GM06990 (cell line): ENCODE data around the gene ATG5.

Experiments
- DNase-seq: peaks from one replicate; pipeline ENCODE4 v3.0.0-alpha.2; 2011; ENCODE audit not compliant: insufficient read length; ENCODE audit errors: extremely low read depth
- H3K27me3 ChIP-seq: replicated peaks from 2 replicates; pipeline ENCODE4 v1.6.0; 2011; ENCODE audit warnings: low read length; ENCODE audit not compliant: control insufficient read depth, insufficient read depth
- H3K36me3 ChIP-seq: 2 replicates; pipeline ENCODE4 v1.5.1; 2011; ENCODE audit warnings: low read length; ENCODE audit not compliant: control insufficient read depth, insufficient read depth
- H3K4me3 ChIP-seq: replicated peaks from 2 replicates; pipeline ENCODE4 v1.5.1; 2011; ENCODE audit warnings: low read depth, mild to moderate bottlenecking, control low read depth, low read length
- CTCF ChIP-seq: IDR thresholded peaks from 2 replicates; pipeline ENCODE4 v1.5.1; 2011; ENCODE audit warnings: low read length, control low read depth, mild to moderate bottlenecking, inconsistent platforms; ENCODE audit not compliant: insufficient read depth, poor library complexity, severe bottlenecking

The ATG5 gene

GRCh38 chr6:106347219-106347618 is 21.7 kb upstream of the ATG5 start:
- Histone ChIP-seq H3K4me3 (no peak overlapping the region), H3K36me3 (no peaks in the 10 kb centered on the region), H3K27me3 (no peaks in the 10 kb centered on the region)
- no peak for DNase-seq
- no peak for TF ChIP-seq CTCF

- no peak overlapping the region for H3K4me3 ChIP-seq
- peak; percentile 81 for TF ChIP-seq CTCF
- no peaks in the 10 kb centered on the region for H3K27me3 ChIP-seq
- H3K36me3 ChIP-seq, result no peaks in the 10 kb centered on the region
- DNase-seq, result no peak
Measured at GRCh38 chr6:106339334-106340029, 13.9 kb upstream of the ATG5 start.

GRCh38 chr6:106334646-106335448 is 9.3 kb upstream of the ATG5 start:
- peak; percentile 54 for TF ChIP-seq CTCF
- H3K4me3 ChIP-seq, result no peak overlapping the region
- H3K36me3 ChIP-seq, result no peaks in the 10 kb centered on the region
- H3K27me3 ChIP-seq, result no peaks in the 10 kb centered on the region
- peak; percentile 15 for DNase-seq

- no peak for TF ChIP-seq CTCF
- H3K4me3 ChIP-seq, result peak overlapping the region; percentile 81
- H3K27me3 ChIP-seq, result no peaks in the 10 kb centered on the region
- DNase-seq, result no peak
- no peaks in the 10 kb centered on the region for H3K36me3 ChIP-seq
Measured at GRCh38 chr6:106324726-106325335, 729 bp downstream of the ATG5 start.

- no peak for TF ChIP-seq CTCF
- no peak for DNase-seq
- H3K4me3 ChIP-seq, result no peak overlapping the region
- H3K36me3 ChIP-seq, result no peaks in the 10 kb centered on the region
- no peaks in the 10 kb centered on the region for H3K27me3 ChIP-seq
Measured at GRCh38 chr6:106321940-106322339, 3.6 kb downstream of the ATG5 start.
